ENCODE results near the gene ZFP36. TPM values are rescaled to one million over a fixed set of nuclear protein-coding genes. Genes with fewer than 3 reads are reported as not detected.

Gene ZFP36
- total and polyA plus RNA-seq, 2 of the 8 experiments (the other 6 are each of a cell fraction or from before 2014, with no cell fraction given), result 4.0 to 10.9 TPM

GRCh38 chr19:39430675-39431593, 24.3 kb downstream of the ZFP36 start:
- ChIA-PET POLR2A (ENCODE audit: partially characterized antibody) (interaction anchor here (0.6 to 47.8 kb wide), 6 partner anchors 7 to 132 kb away, joined by 3 to 1154 read pairs (median 92); partner anchors contain the start of genes PLEKHG2, RPS16, SUPT5H and ZFP36), CTCF (ENCODE audit: partially characterized antibody) (interaction anchor here (0.6 kb wide), 2 partner anchors 26 to 588 kb away, joined by 3 to 4 read pairs; no protein-coding TSS in a partner anchor)
- no peak overlapping the region for H3K4me2 ChIP-seq (ENCODE audit: insufficient read depth in 1 of 2, low read depth in 2 of 2, low read length in 2 of 2)
- H3K9ac ChIP-seq (replicated peaks in 1 of 4; ENCODE audit: extremely low read depth in 1 of 4, low read depth in 3 of 4, low read length in 3 of 4), result no peak overlapping the region; a peak in 1 of 7 replicates
- no peak overlapping the region for H4K5ac ChIP-seq (ENCODE audit: insufficient read length, low read depth, low read length)
- peak overlapping the region; percentile 2; the same call in 1 of the 2 replicates for H2AK5ac ChIP-seq (ENCODE audit: low read depth, low read length)
- no peak overlapping the region for H3K23ac ChIP-seq (ENCODE audit: insufficient read length)
- peaks cover 2% of the 10 kb centered on the region for H3K23me2 ChIP-seq (ENCODE audit: low read depth, low read length)
- peak overlapping the region; percentile 19; the same call in 1 of the 2 replicates for H3K18ac ChIP-seq (ENCODE audit: extremely low read depth, low read length)
- H3K56ac ChIP-seq (replicated peaks; ENCODE audit: insufficient read length, low read depth, low read length), result no peak overlapping the region
- H2AFZ ChIP-seq (ENCODE audit: low read length), result no peak overlapping the region
- peaks cover 8% of the 10 kb centered on the region for H3K79me1 ChIP-seq (ENCODE audit: low read depth, low read length)
- peaks cover 7 to 20% of the 10 kb centered on the region in 2 experiments; a peak in 3 of 4 replicates for H3K79me2 ChIP-seq (ENCODE audit: control insufficient read depth in 1 of 2, insufficient read depth in 2 of 2, low read length in 2 of 2)
- peaks cover 5 to 23% (median 13%) of the 10 kb centered on the region in 4 experiments for H3K4me1 ChIP-seq (replicated peaks in 1 of 4; ENCODE audit: control insufficient read depth in 3 of 4, insufficient read depth in 4 of 4, low read length in 3 of 4)
- H2BK20ac ChIP-seq (ENCODE audit: low read length), result peak overlapping the region; percentile 82; the same call in 1 of the 2 replicates
- H4K91ac ChIP-seq (replicated peaks; ENCODE audit: insufficient read length, low read length), result peak overlapping the region; percentile 35
- H2BK5ac ChIP-seq (ENCODE audit: low read depth, low read length), result peak overlapping the region; percentile 86
- WGBS, 2 experiments (ENCODE audit: extremely low coverage in 1 of 2, insufficient coverage in 1 of 2, insufficient read length in 1 of 2, insufficient replicate concordance in 2 of 2, low coverage in 1 of 2, low lambda C conversion rate in 2 of 2, missing lambda C conversion rate in 1 of 2), result 88% methylated on average over 25 of the region's 25 CpGs; no CpG with 5 or more reads in 1 of the 2 experiments
- H4K8ac ChIP-seq (ENCODE audit: extremely low read depth, insufficient read depth, low read length), result peak overlapping the region; percentile 87
- no peak overlapping the region for H2BK120ac ChIP-seq (replicated peaks; ENCODE audit: low read depth, low read length)
- peaks cover 2 to 18% of the 10 kb centered on the region in 2 experiments for H4K20me1 ChIP-seq (replicated peaks in 1 of 2; ENCODE audit: control insufficient read depth in 1 of 2, insufficient read depth in 2 of 2, low read length in 2 of 2)
- H3K4ac ChIP-seq (replicated peaks; ENCODE audit: insufficient read length, low read depth, low read length), result no peak overlapping the region
- no peaks in the 10 kb centered on the region; a peak in 1 of 7 replicates for H3K27me3 ChIP-seq (replicated peaks in 1 of 4; ENCODE audit: control insufficient read depth in 3 of 4, extremely low read depth in 1 of 4, insufficient read depth in 3 of 4, low read length in 3 of 4)
- peak in 1 of 2 experiments; percentile 60 for DNase-seq (ENCODE audit: low read depth in 1 of 2, low spot score in 2 of 2)
- FAIRE-seq, result no peak
- no peak overlapping the region for H3K4me3 ChIP-seq (ENCODE audit: extremely low read depth in 1 of 4, insufficient read depth in 2 of 4, low read depth in 3 of 4, low read length in 4 of 4)
- H3K14ac ChIP-seq (ENCODE audit: insufficient read length), result no peak overlapping the region
- peak overlapping the region; percentile 50 for H3K27ac ChIP-seq (ENCODE audit: low read depth, low read length)
- no peaks in the 10 kb centered on the region for H3K9me3 ChIP-seq (ENCODE audit: insufficient read depth in 2 of 2, low read depth in 1 of 2, low read length in 1 of 2)
- 0 out of 2 replicates have a peak overlapping the region, but pooled peaks have one; percentile 55 for H2BK15ac ChIP-seq (ENCODE audit: low read length)
- peak overlapping the region; percentile 1 for H2BK12ac ChIP-seq (ENCODE audit: low read depth, low read length)
- H3K36me3 ChIP-seq (ENCODE audit: control insufficient read depth in 2 of 4, insufficient read depth in 4 of 4, low read length in 3 of 4), result peaks cover 21 to 30% (median 25%) of the 10 kb centered on the region in 4 experiments
- TF ChIP-seq KDM1A (IDR thresholded peaks at IDR 0.05; ENCODE audit: borderline replicate concordance, low read length), result no peak
- no peak for TF ChIP-seq TCF12 (IDR thresholded peaks at IDR 0.05; ENCODE audit: low read depth, low read length)
- no peak for TF ChIP-seq FOSL1 (IDR thresholded peaks at IDR 0.05; ENCODE audit: insufficient read depth, low read depth, low read length)
- no peak for TF ChIP-seq ZNF274 (IDR thresholded peaks at IDR 0.05; ENCODE audit: borderline replicate concordance, extremely low read depth, low read length)
- no peak for TF ChIP-seq ASH2L (IDR thresholded peaks at IDR 0.05; ENCODE audit: low read length)
- no peak for TF ChIP-seq EZH2 (IDR thresholded peaks at IDR 0.05; ENCODE audit: low read depth, low read length, severe bottlenecking)
- TF ChIP-seq POLR2A (IDR thresholded peaks at IDR 0.05; ENCODE audit: control extremely low read depth in 1 of 2, low read depth in 2 of 2, low read length in 2 of 2), result peak; percentile 39 to 77
- TF ChIP-seq POLR2AphosphoS5 (IDR thresholded peaks at IDR 0.05; ENCODE audit: low read depth, low read length), result peak; percentile 71; the same call in 1 of the 2 replicates
- TF ChIP-seq PHF8 (conservative IDR thresholded peaks at IDR 0.05; ENCODE audit: low read depth, low read length), result no peak
- peak; percentile 37 for TF ChIP-seq TAF7 (optimal IDR thresholded peaks at IDR 0.05; ENCODE audit: borderline replicate concordance, low read depth, low read length)
- TF ChIP-seq CEBPB (IDR thresholded peaks at IDR 0.05; ENCODE audit: low read depth, low read length), result peak; percentile 25; the same call in 1 of the 2 replicates

Data from H1 (cell line).